HepG2 (cell line): ENCODE data around the gene STN1. TPM values are rescaled to one million over a fixed set of nuclear protein-coding genes. Genes with fewer than 3 reads are reported as not detected.

Experiments
- ATAC-seq: fragments of 200-7000 bp; cut with Tn5 transposase; 3 replicates; pipeline ENCODE4 v1.9.1; 2020; ENCODE audit warnings: mild to moderate bottlenecking, moderate library complexity
- BruUV-seq: library from RNA; stranded (reverse); fragments of 400-500 nt; replicated peaks from 2 replicates; lab custom pipeline; 2021; lab: Mats Ljungman, UMichigan
- CTCF ChIA-PET: fragments of 300-600 bp; formaldehyde crosslinking; extraction: SDS; loops from one replicate; lab custom pipeline; 2021; ENCODE audit warnings: low total read pairs, inconsistent platforms, low intra/inter-chr PET ratio; lab: Yijun Ruan, JAX
- POLR2A ChIA-PET: fragments of 350-600 bp; sonication (Branson Sonifier 250); formaldehyde crosslinking; loops from one replicate; lab custom pipeline; 2020; ENCODE audit warnings: antibody characterized with exemption, inconsistent platforms; lab: Yijun Ruan, JAX
- DNase-seq: peaks from one replicate; pipeline ENCODE4 v3.0.0-alpha.2; 2015; ENCODE audit warnings: low spot score
- FAIRE-seq: peaks from 3 replicates; lab custom pipeline; 2011; peaks lifted over from hg19 to GRCh38; lab: Jason Lieb, UNC
- H2AFZ ChIP-seq: one replicate; pipeline ENCODE4 v1.6.1; 2011; ENCODE audit warnings: low read length, inconsistent platforms
- H3K27ac ChIP-seq: fragments of 300-600 bp; 3 replicates; pipeline ENCODE4 v1.8.0; 2011; ENCODE audit warnings: mixed run types, mild to moderate bottlenecking, mixed read lengths, low read length, inconsistent platforms; ENCODE audit not compliant: insufficient read depth; ENCODE audit errors: extremely low read length
- H3K27me3 ChIP-seq, 2 experiments: fragments of 200-600 bp in 1 of 2; 2 replicates in 1 of 2; 3 replicates in 1 of 2; pipeline versions ENCODE4 v1.6.0 to v1.8.0; 2011; ENCODE audit warnings: low read length in 2 of 2, mild to moderate bottlenecking in 2 of 2, moderate library complexity in 2 of 2, inconsistent platforms in 1 of 2; ENCODE audit not compliant: insufficient read depth in 2 of 2, control insufficient read depth in 1 of 2
- H3K36me3 ChIP-seq, 2 experiments: fragments of 200-600 bp in 1 of 2; replicated peaks in 1 of 2; 2 replicates in 1 of 2; 3 replicates in 1 of 2; pipeline versions ENCODE4 v1.5.1 to v1.8.0; 2011; ENCODE audit warnings: low read length in 2 of 2, inconsistent platforms in 1 of 2; ENCODE audit not compliant: insufficient read depth in 2 of 2, control insufficient read depth in 1 of 2
- H3K4me1 ChIP-seq: 2 replicates; pipeline ENCODE4 v1.5.1; 2012; ENCODE audit warnings: low read length, inconsistent platforms; ENCODE audit not compliant: insufficient read depth
- H3K4me2 ChIP-seq: 2 replicates; pipeline ENCODE4 v1.6.0; 2011; ENCODE audit warnings: low read depth, low read length, inconsistent platforms
- H3K4me3 ChIP-seq, 3 experiments: fragments of 200-600 bp in 1 of 3; sonication (generic), shearing (Covaris generic) in 1 of 3; replicated peaks in 1 of 3; 2 replicates each; pipeline ENCODE4 v1.5.1; 2011 to 2016; ENCODE audit warnings: low read length in 3 of 3, inconsistent platforms in 2 of 3, low read depth in 2 of 3, mild to moderate bottlenecking in 2 of 3, control low read depth in 1 of 3, mixed read lengths in 1 of 3; ENCODE audit not compliant: insufficient read depth in 1 of 3
- H3K79me2 ChIP-seq: one replicate; pipeline ENCODE4 v1.6.1; 2011; ENCODE audit warnings: low read length, inconsistent platforms; ENCODE audit not compliant: insufficient read depth
- H3K9ac ChIP-seq: 2 replicates; pipeline ENCODE4 v1.6.0; 2011; ENCODE audit warnings: mild to moderate bottlenecking, low read depth, low read length, inconsistent platforms; ENCODE audit not compliant: insufficient read depth
- H3K9me3 ChIP-seq: 2 replicates; pipeline ENCODE4 v1.5.1; 2012; ENCODE audit warnings: mild to moderate bottlenecking, low read length
- H4K20me1 ChIP-seq: 2 replicates; pipeline ENCODE4 v1.6.0; 2011; ENCODE audit warnings: inconsistent platforms, mild to moderate bottlenecking, low read length, moderate library complexity; ENCODE audit not compliant: insufficient read depth
- ARID4A ChIP-seq: sonication (generic); formaldehyde crosslinking; IDR thresholded peaks from 2 replicates; pipeline ENCODE4 v1.5.0; 2020; ENCODE audit warnings: mild to moderate bottlenecking, missing genetic modification reagents, borderline replicate concordance
- ATRX ChIP-seq: sonication (generic); formaldehyde crosslinking; IDR thresholded peaks from 2 replicates; pipeline ENCODE4 v1.4.0; 2020; ENCODE audit warnings: missing genetic modification reagents, borderline replicate concordance
- GRHL1 ChIP-seq: sonication (generic); formaldehyde crosslinking; conservative IDR thresholded peaks from 2 replicates; pipeline ENCODE4 v1.8.0; 2022; ENCODE audit warnings: missing genetic modification reagents
- JUND ChIP-seq: sonication (generic); formaldehyde crosslinking; IDR thresholded peaks from 2 replicates; pipeline ENCODE4 v1.8.0; 2022; ENCODE audit warnings: mild to moderate bottlenecking, missing genetic modification reagents
- MEIS1 ChIP-seq: sonication (generic); formaldehyde crosslinking; IDR thresholded peaks from 2 replicates; pipeline ENCODE4 v1.9.0; 2021; ENCODE audit warnings: mild to moderate bottlenecking, missing genetic modification reagents, moderate library complexity, borderline replicate concordance
- MYNN ChIP-seq: sonication (generic); formaldehyde crosslinking; IDR thresholded peaks from 2 replicates; pipeline ENCODE4 v1.4.0; 2020; ENCODE audit warnings: mild to moderate bottlenecking, low read depth, missing genetic modification reagents
- POLR2G ChIP-seq: fragments of 200-400 bp; formaldehyde crosslinking; IDR thresholded peaks from 2 replicates; pipeline ENCODE4 v1.6.1; 2018; ENCODE audit warnings: mild to moderate bottlenecking, low read depth, low read length, moderate library complexity
- SKIL ChIP-seq: sonication (generic); formaldehyde crosslinking; IDR thresholded peaks from 2 replicates; pipeline ENCODE4 v1.8.0; 2022; ENCODE audit warnings: missing genetic modification reagents, mild to moderate bottlenecking, moderate library complexity, borderline replicate concordance
- ZBTB34 ChIP-seq: sonication (generic); formaldehyde crosslinking; IDR thresholded peaks from 2 replicates; pipeline ENCODE4 v1.8.0; 2022; ENCODE audit warnings: mild to moderate bottlenecking, missing genetic modification reagents
- ZNF350 ChIP-seq: sonication (generic); formaldehyde crosslinking; IDR thresholded peaks from 2 replicates; pipeline ENCODE4 v1.4.0; 2020; ENCODE audit warnings: mild to moderate bottlenecking, low read depth, missing genetic modification reagents, borderline replicate concordance
- ZNF558 ChIP-seq: sonication (generic); formaldehyde crosslinking; IDR thresholded peaks from 2 replicates; pipeline ENCODE4 v1.9.0; 2022; ENCODE audit warnings: mild to moderate bottlenecking, missing genetic modification reagents, borderline replicate concordance
- ZNF562 ChIP-seq: sonication (generic); formaldehyde crosslinking; IDR thresholded peaks from 2 replicates; pipeline ENCODE4 v1.8.0; 2022; ENCODE audit warnings: missing genetic modification reagents, borderline replicate concordance
- ZNF577 ChIP-seq: sonication (generic); formaldehyde crosslinking; IDR thresholded peaks from 2 replicates; pipeline ENCODE4 v1.4.0; 2020; ENCODE audit warnings: mild to moderate bottlenecking, low read depth, missing genetic modification reagents, borderline replicate concordance
- ZNF652 ChIP-seq: IDR thresholded peaks from 2 replicates; pipeline ENCODE4 v1.6.1; 2016; ENCODE audit warnings: low read depth, borderline replicate concordance
- ZSCAN21 ChIP-seq: sonication (generic); formaldehyde crosslinking; IDR thresholded peaks from 2 replicates; pipeline ENCODE4 v1.8.0; 2022; ENCODE audit warnings: mild to moderate bottlenecking, missing genetic modification reagents, moderate library complexity, borderline replicate concordance
- WGBS: methylation state at CpG from one replicate; pipeline ENCODE4 v1.1.6; 2017; ENCODE audit warnings: low lambda C conversion rate; 5-methylcytosine and 5-hydroxymethylcytosine counted together
- in situ Hi-C: cut with HindIII; loops from 2 replicates; pipeline ENCODE4 v1.10.0; 2017; ENCODE audit warnings: low pct_unique_long_range_greater_than_20kb; ENCODE audit not compliant: extremely low pct_ligation_motif_present
- intact Hi-C: fragments of 100-400 bp; cut with micrococcal nuclease; formaldehyde crosslinking; loops from one replicate; pipeline ENCODE4 v1.10.0; 2022; ENCODE audit not compliant: unreplicated experiment
- polyA plus RNA-seq, 8 experiments: library from polyadenylated mRNA; depleted of rRNA in 3 of 8; stranded (reverse) in 7 of 8; unstranded in 1 of 8; fragments of >200 nt; fragmentation: Illumina TruSeq in 4 of 8; extraction: Trizol in 4 of 8; gene quantifications; 2 replicates each; pipeline versions ENCODE4 v1.2.1 to v1.2.3, GENCODE V29; 2011 to 2016; ENCODE audit warnings: low read depth in 4 of 8, missing spikeins in 1 of 8, mixed read lengths in 1 of 8; ENCODE audit not compliant: insufficient read depth in 1 of 8
- total RNA-seq, 5 experiments: library from RNA; depleted of rRNA; stranded (reverse); fragments of >200 nt; fragmentation: Illumina TruSeq; extraction: Trizol; gene quantifications; 2 replicates each; pipeline ENCODE4 v1.2.3, GENCODE V29; 2016; ENCODE audit warnings: low read depth in 1 of 5

The STN1 gene
- total and polyA plus RNA-seq, 2 of the 13 experiments (the other 11 are each of a cell fraction or from before 2014, with no cell fraction given) = 17.6 to 22.7 TPM

- POLR2A ChIA-PET = no interaction called here
- TF ChIP-seq ATRX (CRISPR knock-in tag) = no peak
- no peak for TF ChIP-seq JUND (CRISPR knock-in tag)
- TF ChIP-seq GRHL1 (CRISPR knock-in tag) = no peak
- TF ChIP-seq MYNN (CRISPR knock-in tag) = no peak
- TF ChIP-seq ZNF350 (CRISPR knock-in tag) = no peak
- no peak for TF ChIP-seq ZSCAN21 (CRISPR knock-in tag)
- TF ChIP-seq SKIL (CRISPR knock-in tag) = no peak
- TF ChIP-seq ZNF558 (CRISPR knock-in tag) = no peak
- no peak for TF ChIP-seq ARID4A (CRISPR knock-in tag)
- no peak for TF ChIP-seq POLR2G
- no peak for TF ChIP-seq ZNF562 (CRISPR knock-in tag)
- TF ChIP-seq ZNF652 (CRISPR knock-in tag) = no peak
- no peak for TF ChIP-seq MEIS1 (CRISPR knock-in tag)
- no peak for TF ChIP-seq ZBTB34
- TF ChIP-seq ZNF577 (CRISPR knock-in tag) = no peak
Observed at GRCh38 chr10:103960103-103960502, 42.1 kb upstream of the STN1 start.

More at GRCh38 chr10:103960103-103960502, 42.1 kb upstream of the STN1 start:
- no TSS peak for BruUV-seq
- CTCF ChIA-PET = no interaction called here
- Histone ChIP-seq H3K27me3 (peaks cover 0 to 5% of the 10 kb centered on the region in 2 experiments; a peak in 1 of 5 replicates), H4K20me1 (no peaks in the 10 kb centered on the region), H3K36me3 (no peaks in the 10 kb centered on the region), H3K4me3 (no peak overlapping the region), H3K4me2 (no peak overlapping the region), H3K9ac (no peak overlapping the region), H3K27ac (no peak overlapping the region), H3K9me3 (no peaks in the 10 kb centered on the region), H3K4me1 (peaks cover 6% of the 10 kb centered on the region; the same call in 1 of the 2 replicates), H2AFZ (no peak overlapping the region), H3K79me2 (no peaks in the 10 kb centered on the region)
- 46% methylated on average over 3 of the region's 3 CpGs for WGBS
- intact Hi-C loops (no loop called here), in situ Hi-C loops (no loop called here)
- no peak for ATAC-seq
- FAIRE-seq = no peak
- DNase-seq = no peak
